Stimulated activated naive CD8-positive, alpha-beta T cell treated with anti-CD3 and anti-CD28 coated beads, Interleukin-15, Interleukin-2, amounts not matched to agents 100 U/mL and 50 U/mL, for 24 hours (primary cell): ENCODE measurements around the gene DTX4.

Experiments used
- ATAC-seq: fragments of 150-1000 bp; cut with Tn5 transposase; one replicate; pipeline ENCODE4 v1.10.0; 2021
- DNase-seq: peaks from one replicate; pipeline ENCODE4 v3.0.0; 2021

Gene DTX4

GRCh38 chr11:59221441-59221840, 49.5 kb downstream of the DTX4 start:
- no peak for ATAC-seq
- DNase-seq = no peak

GRCh38 chr11:59222464-59223060, 50.6 kb downstream of the DTX4 start:
- DNase-seq (no peak), ATAC-seq (no peak)

GRCh38 chr11:59223177-59223576, 51.2 kb downstream of the DTX4 start:
- ATAC-seq = no peak
- no peak for DNase-seq

GRCh38 chr11:59223611-59224010, 51.7 kb downstream of the DTX4 start:
- no peak for ATAC-seq
- no peak for DNase-seq

GRCh38 chr11:59224351-59224928, 52.5 kb downstream of the DTX4 start:
- DNase-seq (no peak), ATAC-seq (peak; percentile 14)

GRCh38 chr11:59225017-59225416, 53.1 kb downstream of the DTX4 start:
- ATAC-seq = no peak
- no peak for DNase-seq

- no peak for DNase-seq
Measured at GRCh38 chr11:59226396-59226795, 54.5 kb downstream of the DTX4 start.

GRCh38 chr11:59240322-59240721, 68.4 kb downstream of the DTX4 start:
- ATAC-seq = no peak
- no peak for DNase-seq

More at GRCh38 chr11:59226396-59226795, 54.5 kb downstream of the DTX4 start:
- no peak for ATAC-seq

GRCh38 chr11:59243633-59244032, 71.7 kb downstream of the DTX4 start:
- DNase-seq (no peak), ATAC-seq (no peak)

- DNase-seq (no peak), ATAC-seq (no peak)
Measured at GRCh38 chr11:59247531-59248227, 75.7 kb downstream of the DTX4 start.

GRCh38 chr11:59249535-59249934, 77.6 kb downstream of the DTX4 start:
- ATAC-seq (no peak), DNase-seq (no peak)

- ATAC-seq (no peak), DNase-seq (no peak)
Measured at GRCh38 chr11:59253001-59253400, 81.1 kb downstream of the DTX4 start.

GRCh38 chr11:59254286-59254685, 82.4 kb downstream of the DTX4 start:
- DNase-seq = no peak
- no peak for ATAC-seq

- ATAC-seq = no peak
- no peak for DNase-seq
Measured at GRCh38 chr11:59255281-59255680, 83.3 kb downstream of the DTX4 start.
